Left lung (tissue), 10 donors: ENCODE results near the gene IQCB1. TPM values are rescaled to one million over a fixed set of nuclear protein-coding genes. Genes with fewer than 3 reads are reported as not detected.
A peak's percentile ranks its signal among the peaks of the same experiment; 100 is the strongest.
"Not testable (repeated sequence)": the region's sequence is repeated elsewhere in the genome, so short reads cannot be mapped to it uniquely, and the experiment has no call there.

Experiments used
- ATAC-seq: fragments of 200-7000 bp; cut with Tn5 transposase; one replicate; pipeline ENCODE4 v1.9.1; 2020; ENCODE audit warnings: moderate library complexity
- DNase-seq, 4 donors: peaks; one replicate each; pipeline ENCODE4 v3.0.0-alpha.2; 2013 to 2020
- H3K27ac ChIP-seq, 2 donors: fragments of 200-600 bp; sonication (generic) in 1 of 2; one replicate each; pipeline versions ENCODE4 v1.5.0 to v1.8.0; 2020 to 2021
- H3K27me3 ChIP-seq, 2 donors: fragments of 200-600 bp; sonication (generic) in 1 of 2; one replicate each; pipeline versions ENCODE4 v1.5.0 to v1.8.0; 2020 to 2021
- H3K36me3 ChIP-seq, 2 donors: fragments of 200-600 bp; sonication (generic) in 1 of 2; one replicate each; pipeline versions ENCODE4 v1.5.0 to v1.8.0; 2020 to 2021
- H3K4me1 ChIP-seq, 2 donors: fragments of 200-600 bp; one replicate each; pipeline ENCODE4 v1.8.0; 2021
- H3K4me3 ChIP-seq, 2 donors: fragments of 200-600 bp; sonication (generic) in 1 of 2; one replicate each; pipeline versions ENCODE4 v1.5.0 to v1.8.0; 2020 to 2021; ENCODE audit warnings: mild to moderate bottlenecking in 1 of 2
- H3K9me3 ChIP-seq, 2 donors: fragments of 200-600 bp; sonication (generic) in 1 of 2; one replicate each; pipeline versions ENCODE4 v1.5.0 to v1.8.0; 2020 to 2021
- CTCF ChIP-seq, 2 donors: fragments of 200-600 bp; sonication (generic) in 1 of 2; IDR thresholded peaks; one replicate each; pipeline versions ENCODE4 v1.5.0 to v1.8.0; 2021; ENCODE audit warnings: antibody characterized with exemption in 2 of 2
- intact Hi-C, 2 donors: fragments of 100-400 bp; cut with DNase I; formaldehyde crosslinking; loops; one replicate each; pipeline versions ENCODE4 v1.11.2 to v1.14.2; 2022
- polyA plus RNA-seq, 6 donors: library from polyadenylated mRNA; unstranded; fragments of 120-200 nt; gene quantifications; one replicate each; pipeline ENCODE4 v1.2.1, GENCODE V29; 2013; ENCODE audit not compliant: insufficient read length in 6 of 6
- total RNA-seq, 2 donors: library from RNA; stranded (reverse); fragmentation: NEBNext Ultra II Directional; extraction: Animal tissue kit (Norgen Biotek cat#: 25700); gene quantifications; one replicate each; pipeline ENCODE4 v1.2.1, GENCODE V29; 2021
- donor health status: DM: no; HTN: yes; CAD: no.
- donor health status: DM: no; HTN: no; CAD: no.

Gene IQCB1
- total and polyA plus RNA-seq, 8 donors = 11.9 to 50.6 (median 39.4) TPM

GRCh38 chr3:121870717-121871116 lies 35.9 kb upstream of the IQCB1 start:
- Histone ChIP-seq H3K27me3 (no peaks in the 10 kb centered on the region), H3K27ac (no peak overlapping the region), H3K9me3 (no peaks in the 10 kb centered on the region), H3K4me1 (no peaks in the 10 kb centered on the region), H3K4me3 (no peak overlapping the region), H3K36me3 (peaks cover 0 to 17% of the 10 kb centered on the region in 2 donors)
- no peak for DNase-seq
- TF ChIP-seq CTCF (IDR thresholded peaks at IDR 0.05) = no peak
- ATAC-seq = no peak
- intact Hi-C loops = no loop called here

- H3K36me3 ChIP-seq = peaks cover 0 to 19% of the 10 kb centered on the region in 2 donors
- no peaks in the 10 kb centered on the region for H3K27me3 ChIP-seq
- DNase-seq (no peak), ATAC-seq (no peak)
- H3K9me3 ChIP-seq = no peaks in the 10 kb centered on the region
- H3K4me1 ChIP-seq = no peaks in the 10 kb centered on the region
- H3K27ac ChIP-seq = no peak overlapping the region
- no peak for TF ChIP-seq CTCF (IDR thresholded peaks at IDR 0.05)
- intact Hi-C loops = no loop called here
- no peak overlapping the region for H3K4me3 ChIP-seq
These were observed 34.9 kb upstream of the IQCB1 start for GRCh38 chr3:121869736-121870135.

GRCh38 chr3:121863801-121864200 lies 28.9 kb upstream of the IQCB1 start:
- ATAC-seq = no peak
- TF ChIP-seq CTCF (IDR thresholded peaks at IDR 0.05) = no peak
- no peaks in the 10 kb centered on the region for H3K27me3 ChIP-seq
- H3K4me1 ChIP-seq = peaks cover 0 to 4% of the 10 kb centered on the region in 2 donors
- no peaks in the 10 kb centered on the region for H3K9me3 ChIP-seq
- no peak for DNase-seq
- intact Hi-C loops = no loop called here
- H3K36me3 ChIP-seq = peaks cover 0 to 14% of the 10 kb centered on the region in 2 donors
- no peak overlapping the region for H3K4me3 ChIP-seq
- H3K27ac ChIP-seq = peak overlapping the region in 1 of 2 donors; percentile 33

GRCh38 chr3:121863247-121863646 lies 28.4 kb upstream of the IQCB1 start:
- DNase-seq = peak in 1 of 4 donors; percentile 31
- ATAC-seq, H3K9me3 ChIP-seq, H3K4me1 ChIP-seq, intact Hi-C loops, H3K27me3 ChIP-seq, H3K27ac ChIP-seq, H3K4me3 ChIP-seq: not testable (repeated sequence)
- peaks cover 0 to 14% of the 10 kb centered on the region in 2 donors for H3K36me3 ChIP-seq

GRCh38 chr3:121857778-121858177 lies 22.9 kb upstream of the IQCB1 start:
- H3K4me1 ChIP-seq, H3K4me3 ChIP-seq, H3K9me3 ChIP-seq, ATAC-seq, intact Hi-C loops, DNase-seq, H3K27ac ChIP-seq, H3K27me3 ChIP-seq: not testable (repeated sequence)
- peaks cover 0 to 15% of the 10 kb centered on the region in 2 donors for H3K36me3 ChIP-seq

- Histone ChIP-seq H3K27ac (no peak overlapping the region), H3K4me3 (no peak overlapping the region), H3K4me1 (no peaks in the 10 kb centered on the region), H3K27me3 (no peaks in the 10 kb centered on the region), H3K36me3 (peaks cover 0 to 13% of the 10 kb centered on the region in 2 donors), H3K9me3 (no peaks in the 10 kb centered on the region)
- no peak for TF ChIP-seq CTCF (IDR thresholded peaks at IDR 0.05)
- intact Hi-C loops = no loop called here
- DNase-seq (no peak), ATAC-seq (peak; percentile 61)
These were observed 20.7 kb upstream of the IQCB1 start for GRCh38 chr3:121855555-121855954.
